ENCODE measurements around the gene NAV1. TPM values are rescaled to one million over a fixed set of nuclear protein-coding genes. Genes with fewer than 3 reads are reported as not detected.

Gene NAV1
- total and polyA plus RNA-seq, 2 of the 8 experiments (the other 6 are each of a cell fraction or from before 2014, with no cell fraction given): 9.9 to 42.7 TPM

DNA sequence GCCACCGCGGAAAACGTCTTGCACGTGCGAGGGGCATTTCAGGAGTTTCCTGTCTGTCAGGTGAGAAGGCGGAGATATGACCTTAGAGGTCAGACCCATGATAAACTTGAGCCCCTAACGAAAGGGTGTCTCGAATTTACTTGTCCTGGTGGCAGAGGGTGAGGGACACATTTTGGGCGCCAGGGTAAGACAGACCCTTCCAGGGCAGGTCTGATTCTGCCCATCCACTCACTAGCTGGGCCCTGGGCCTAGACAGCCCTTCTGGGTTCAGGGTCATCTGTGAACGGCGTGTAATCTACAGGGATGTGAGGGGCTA, 31.6 kb upstream of the NAV1 start:
- Histone ChIP-seq H2BK5ac (ENCODE audit: low read depth, low read length) (0 out of 2 replicates have a peak overlapping the region, but pooled peaks have one; percentile 16), H3K9me3 (ENCODE audit: insufficient read depth in 2 of 2, low read depth in 1 of 2, low read length in 1 of 2) (no peaks in the 10 kb centered on the region), H3K23me2 (ENCODE audit: low read depth, low read length) (peaks cover 8% of the 10 kb centered on the region; the same call in 1 of the 2 replicates), H2AFZ (ENCODE audit: low read length) (peak overlapping the region; percentile 4; the same call in 1 of the 2 replicates), H3K4me3 (ENCODE audit: extremely low read depth in 1 of 4, insufficient read depth in 2 of 4, low read depth in 3 of 4, low read length in 4 of 4) (peak overlapping the region; percentile 36 to 61 (median 43)), H2BK120ac (replicated peaks; ENCODE audit: low read depth, low read length) (no peak overlapping the region), H2BK20ac (ENCODE audit: low read length) (no peak overlapping the region), H2BK12ac (ENCODE audit: low read depth, low read length) (peak overlapping the region; percentile 62; the same call in 1 of the 2 replicates), H3K79me1 (ENCODE audit: low read depth, low read length) (no peaks in the 10 kb centered on the region), H3K36me3 (ENCODE audit: control insufficient read depth in 2 of 4, insufficient read depth in 4 of 4, low read length in 3 of 4) (no peaks in the 10 kb centered on the region), H4K20me1 (replicated peaks in 1 of 2; ENCODE audit: control insufficient read depth in 1 of 2, insufficient read depth in 2 of 2, low read length in 2 of 2) (no peaks in the 10 kb centered on the region), H3K23ac (ENCODE audit: insufficient read length) (no peak overlapping the region), H3K18ac (ENCODE audit: extremely low read depth, low read length) (no peak overlapping the region; the same call in 1 of the 2 replicates), H3K4ac (replicated peaks; ENCODE audit: insufficient read length, low read depth, low read length) (no peak overlapping the region), H2BK15ac (ENCODE audit: low read length) (peak overlapping the region; percentile 8; the same call in 1 of the 2 replicates), H4K5ac (ENCODE audit: insufficient read length, low read depth, low read length) (no peak overlapping the region), H3K14ac (ENCODE audit: insufficient read length) (no peak overlapping the region), H4K8ac (ENCODE audit: extremely low read depth, insufficient read depth, low read length) (peak overlapping the region; percentile 76; the same call in 1 of the 2 replicates), H3K9ac (replicated peaks in 1 of 4; ENCODE audit: extremely low read depth in 1 of 4, low read depth in 3 of 4, low read length in 3 of 4) (peak overlapping the region in 1 of 4 experiments; percentile 44; a peak in 2 of 7 replicates), H3K79me2 (ENCODE audit: control insufficient read depth in 1 of 2, insufficient read depth in 2 of 2, low read length in 2 of 2) (no peaks in the 10 kb centered on the region), H3K27ac (ENCODE audit: low read depth, low read length) (no peak overlapping the region), H3K4me2 (ENCODE audit: insufficient read depth in 1 of 2, low read depth in 2 of 2, low read length in 2 of 2) (peak overlapping the region; percentile 70 to 71), H3K56ac (replicated peaks; ENCODE audit: insufficient read length, low read depth, low read length) (no peak overlapping the region), H4K91ac (replicated peaks; ENCODE audit: insufficient read length, low read length) (no peak overlapping the region), H2AK5ac (ENCODE audit: low read depth, low read length) (no peak overlapping the region; the same call in 1 of the 2 replicates), H3K27me3 (replicated peaks in 1 of 4; ENCODE audit: control insufficient read depth in 3 of 4, extremely low read depth in 1 of 4, insufficient read depth in 3 of 4, low read length in 3 of 4) (peaks cover 3 to 33% (median 21%) of the 10 kb centered on the region in 4 experiments), H3K4me1 (replicated peaks in 1 of 4; ENCODE audit: control insufficient read depth in 3 of 4, insufficient read depth in 4 of 4, low read length in 3 of 4) (peaks cover 11 to 25% (median 17%) of the 10 kb centered on the region in 4 experiments)
- FAIRE-seq (no peak), DNase-seq (ENCODE audit: low read depth in 1 of 2, low spot score in 2 of 2) (no peak)
- WGBS, 2 experiments (ENCODE audit: extremely low coverage in 1 of 2, insufficient coverage in 1 of 2, insufficient read length in 1 of 2, insufficient replicate concordance in 2 of 2, low coverage in 1 of 2, low lambda C conversion rate in 2 of 2, missing lambda C conversion rate in 1 of 2): 43% methylated on average over 11 of the region's 11 CpGs; no CpG with 5 or more reads in 1 of the 2 experiments
- ChIA-PET CTCF (ENCODE audit: partially characterized antibody) (interaction anchor here (0.9 to 27.5 kb wide), 8 partner anchors 8 to 72 kb away, joined by 3 to 929 read pairs (median 6); partner anchors contain the start of gene NAV1), POLR2A (ENCODE audit: partially characterized antibody) (interaction anchor here (1.3 kb wide), 1 partner anchor 28 kb away, joined by 4 read pairs; no protein-coding TSS in a partner anchor)
- TF ChIP-seq, protein P1, sequence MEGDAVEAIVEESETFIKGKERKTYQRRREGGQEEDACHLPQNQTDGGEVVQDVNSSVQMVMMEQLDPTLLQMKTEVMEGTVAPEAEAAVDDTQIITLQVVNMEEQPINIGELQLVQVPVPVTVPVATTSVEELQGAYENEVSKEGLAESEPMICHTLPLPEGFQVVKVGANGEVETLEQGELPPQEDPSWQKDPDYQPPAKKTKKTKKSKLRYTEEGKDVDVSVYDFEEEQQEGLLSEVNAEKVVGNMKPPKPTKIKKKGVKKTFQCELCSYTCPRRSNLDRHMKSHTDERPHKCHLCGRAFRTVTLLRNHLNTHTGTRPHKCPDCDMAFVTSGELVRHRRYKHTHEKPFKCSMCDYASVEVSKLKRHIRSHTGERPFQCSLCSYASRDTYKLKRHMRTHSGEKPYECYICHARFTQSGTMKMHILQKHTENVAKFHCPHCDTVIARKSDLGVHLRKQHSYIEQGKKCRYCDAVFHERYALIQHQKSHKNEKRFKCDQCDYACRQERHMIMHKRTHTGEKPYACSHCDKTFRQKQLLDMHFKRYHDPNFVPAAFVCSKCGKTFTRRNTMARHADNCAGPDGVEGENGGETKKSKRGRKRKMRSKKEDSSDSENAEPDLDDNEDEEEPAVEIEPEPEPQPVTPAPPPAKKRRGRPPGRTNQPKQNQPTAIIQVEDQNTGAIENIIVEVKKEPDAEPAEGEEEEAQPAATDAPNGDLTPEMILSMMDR (IDR thresholded peaks at IDR 0.05; ENCODE audit: control extremely low read depth in 1 of 3, insufficient read depth in 1 of 3, low read depth in 1 of 3, low read length in 3 of 3): no peak
- peak; percentile 52 for TF ChIP-seq EZH2 (IDR thresholded peaks at IDR 0.05; ENCODE audit: low read depth, low read length, severe bottlenecking)
- TF ChIP-seq JUND (IDR thresholded peaks at IDR 0.05; ENCODE audit: low read length): no peak
- TF ChIP-seq KDM4A (IDR thresholded peaks at IDR 0.05; ENCODE audit: low read depth, low read length, severe bottlenecking): peak; percentile 5
- TF ChIP-seq BRCA1 (IDR thresholded peaks at IDR 0.05; ENCODE audit: low read depth, low read length): no peak

Measured in H1 (cell line).